GM21723 (cell line): ENCODE results near the gene TDRD1.

Experiments
- ATAC-seq: cut with Tn5 transposase; IDR thresholded peaks from one replicate; pipeline ENCODE4 v1.9.1; 2021; ENCODE audit warnings: mild to moderate bottlenecking, moderate library complexity; ENCODE audit not compliant: unreplicated experiment

TDRD1 gene

GRCh38 chr10:114262496-114262895, 83.3 kb downstream of the TDRD1 start:
- ATAC-seq: no peak

GRCh38 chr10:114265392-114266053, 86.4 kb downstream of the TDRD1 start:
- ATAC-seq: no peak

- no peak for ATAC-seq
Measured at GRCh38 chr10:114266521-114266920, 87.4 kb downstream of the TDRD1 start.

GRCh38 chr10:114271075-114271778, 92.1 kb downstream of the TDRD1 start:
- ATAC-seq: no peak

- ATAC-seq: no peak
Measured at GRCh38 chr10:114271779-114272167, 92.6 kb downstream of the TDRD1 start.

- no peak for ATAC-seq
Measured at GRCh38 chr10:114272696-114273095, 93.5 kb downstream of the TDRD1 start.

- ATAC-seq: no peak
Measured at GRCh38 chr10:114273910-114274309, 94.8 kb downstream of the TDRD1 start.

GRCh38 chr10:114274616-114275453, 95.7 kb downstream of the TDRD1 start:
- ATAC-seq: no peak

GRCh38 chr10:114276066-114276465, 96.9 kb downstream of the TDRD1 start:
- ATAC-seq: no peak

- no peak for ATAC-seq
Measured at GRCh38 chr10:114276671-114277070, 97.5 kb downstream of the TDRD1 start.

- ATAC-seq: no peak
Measured at GRCh38 chr10:114278140-114278883, 99.2 kb downstream of the TDRD1 start.

- no peak for ATAC-seq
Measured at GRCh38 chr10:114278884-114279191, 99.7 kb downstream of the TDRD1 start.

GRCh38 chr10:114279289-114279688, 100.1 kb downstream of the TDRD1 start:
- ATAC-seq: no peak

- no peak for ATAC-seq
Measured at GRCh38 chr10:114279901-114280644, 100.9 kb downstream of the TDRD1 start.

- ATAC-seq: no peak
Measured at GRCh38 chr10:114281006-114281405, 101.9 kb downstream of the TDRD1 start.

- no peak for ATAC-seq
Measured at GRCh38 chr10:114281461-114281860, 102.3 kb downstream of the TDRD1 start.
